GM18507 (cell line): ENCODE data around the gene GNLY.

Experiments
- DNase-seq: peaks from one replicate; pipeline ENCODE4 v3.0.0; 2011; ENCODE audit warnings: low read depth; ENCODE audit not compliant: insufficient read length; ENCODE audit errors: extremely low spot score
- FAIRE-seq: peaks from 2 replicates; lab custom pipeline; 2011; peaks lifted over from hg19 to GRCh38; lab: Jason Lieb, UNC

The GNLY gene

DNA sequence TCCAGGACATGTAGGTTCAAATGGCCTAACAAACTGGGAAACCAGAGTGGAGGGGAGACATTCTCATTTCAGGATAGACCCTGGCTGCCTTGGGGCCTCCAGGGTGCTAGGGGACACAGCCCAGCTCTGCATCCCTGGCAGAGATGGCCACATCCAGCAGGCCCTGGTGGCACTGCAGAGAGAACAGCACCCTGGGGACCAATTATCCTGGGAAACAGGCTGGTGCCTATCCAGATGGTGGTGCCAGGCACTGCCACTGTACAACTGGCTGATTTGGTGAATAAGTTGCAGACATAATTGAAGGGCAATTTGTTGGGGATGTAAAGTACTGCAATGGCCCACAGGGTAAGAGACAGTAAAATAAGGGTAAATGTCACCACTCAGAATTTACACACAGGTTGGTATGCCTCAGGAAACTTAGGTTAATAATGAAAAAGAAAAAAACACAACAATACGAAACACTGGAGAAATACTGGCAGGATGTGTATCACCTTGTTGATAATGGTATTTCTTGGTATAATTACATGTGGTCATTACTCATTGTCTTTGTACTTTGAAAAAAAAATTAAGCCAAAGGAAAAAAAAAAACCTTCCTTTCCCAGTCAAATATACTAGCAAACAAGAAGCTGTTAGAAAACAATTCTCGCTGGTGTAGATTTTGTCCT lies 13.3 kb upstream of the GNLY start:
- DNase-seq (no peak), FAIRE-seq (no peak)

DNA sequence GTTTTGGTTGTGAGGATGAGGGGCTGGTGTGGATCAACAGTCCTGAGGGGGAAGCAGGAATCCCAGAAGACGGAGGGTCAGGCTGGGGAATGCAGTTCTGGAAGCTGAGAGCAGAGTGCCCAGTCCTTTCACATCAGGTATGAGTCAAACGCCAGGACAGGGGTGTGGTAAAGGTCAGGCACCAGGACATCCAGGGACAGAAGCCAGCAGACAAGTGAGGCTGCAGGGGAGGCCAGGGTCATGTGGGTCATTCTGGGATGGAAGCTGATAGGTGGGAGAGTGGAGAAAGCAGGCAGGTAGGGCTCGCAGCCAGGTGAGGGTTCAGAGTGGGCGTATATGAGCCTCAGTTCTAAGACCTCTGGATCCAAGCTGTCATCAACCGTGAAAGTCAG lies 12.8 kb upstream of the GNLY start:
- DNase-seq (no peak), FAIRE-seq (no peak)

DNA sequence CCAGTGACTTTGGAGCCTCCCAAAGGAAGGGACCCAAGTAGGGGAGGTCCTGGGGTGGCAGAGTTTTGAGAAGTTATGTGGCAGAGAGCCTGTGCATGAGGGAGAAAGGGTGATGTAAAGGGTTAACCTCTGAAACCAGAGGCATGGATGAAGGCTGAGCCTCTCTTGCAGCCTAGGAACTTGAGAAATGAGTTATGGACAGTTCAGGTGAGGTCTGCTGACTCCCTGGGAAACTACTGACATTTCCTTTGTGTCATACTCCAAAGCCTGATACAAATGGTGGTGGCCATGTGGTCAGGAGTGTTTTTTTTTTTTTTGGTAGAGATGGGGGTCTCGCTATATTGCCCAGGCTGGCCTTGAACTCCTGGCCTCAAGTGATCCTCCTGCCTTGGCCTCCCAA lies 12.4 kb upstream of the GNLY start:
- no peak for FAIRE-seq

DNA sequence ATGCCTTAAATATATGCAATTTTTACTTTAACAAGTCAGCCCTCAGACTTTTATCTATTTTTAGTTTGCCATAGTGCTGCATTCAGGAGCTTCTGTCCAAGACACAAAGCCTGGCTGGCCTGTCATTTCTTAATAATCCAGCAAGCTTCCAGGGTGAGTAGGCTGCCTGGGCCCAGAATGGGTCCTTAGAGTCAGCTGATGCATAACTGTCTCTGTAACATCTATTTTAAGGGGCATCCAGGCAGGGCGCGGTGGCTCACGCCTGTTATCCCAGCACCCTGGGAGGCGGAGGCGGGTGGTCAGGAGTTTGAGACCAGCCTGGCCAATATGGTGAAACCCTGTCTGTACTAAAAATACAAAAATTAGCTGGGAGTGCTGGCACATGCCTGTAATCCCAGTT lies 11.8 kb upstream of the GNLY start:
- no peak for DNase-seq
- no peak for FAIRE-seq

More for the DNA sequence above, 12.4 kb upstream of the GNLY start:
- DNase-seq = no peak

DNA sequence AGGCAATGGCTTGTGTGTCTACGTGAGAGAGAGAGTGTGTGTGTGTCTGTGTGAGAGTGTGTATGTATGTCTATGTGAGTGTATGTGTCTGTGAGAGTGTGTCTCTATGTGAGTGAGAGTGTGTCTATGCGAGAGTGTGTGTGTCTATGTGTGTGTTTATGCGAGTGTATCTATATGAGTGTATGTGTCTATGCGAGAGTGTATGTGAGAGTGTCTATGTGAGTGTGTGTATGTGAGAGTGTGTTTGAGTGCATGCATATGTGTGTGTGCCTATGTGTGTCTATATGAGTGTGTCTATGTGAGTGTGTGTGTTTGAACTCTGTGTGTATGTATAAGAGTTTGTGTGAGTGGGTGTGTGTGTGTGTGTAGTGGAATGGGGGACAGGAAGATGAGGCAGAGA lies 9.8 kb upstream of the GNLY start:
- FAIRE-seq (no peak), DNase-seq (no peak)

DNA sequence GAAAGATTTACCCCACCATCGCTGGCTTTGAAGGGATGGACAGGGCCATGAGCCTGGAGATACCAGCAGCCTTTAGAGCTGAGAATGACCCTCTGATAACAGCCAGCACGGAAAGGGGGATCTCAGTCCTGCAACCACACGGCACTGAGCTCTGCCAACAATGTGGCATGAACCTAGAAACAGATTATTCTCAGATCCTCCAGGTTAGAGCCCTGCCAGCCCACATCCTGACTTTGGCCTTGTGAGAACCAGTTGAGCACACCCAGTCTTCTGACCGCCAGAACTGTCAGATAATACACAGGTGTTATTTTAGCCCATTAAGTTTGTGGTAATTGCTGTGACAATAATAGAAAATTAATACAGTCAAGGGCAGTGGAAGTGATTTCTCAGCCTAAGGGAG lies 9.4 kb upstream of the GNLY start:
- DNase-seq (no peak), FAIRE-seq (no peak)

DNA sequence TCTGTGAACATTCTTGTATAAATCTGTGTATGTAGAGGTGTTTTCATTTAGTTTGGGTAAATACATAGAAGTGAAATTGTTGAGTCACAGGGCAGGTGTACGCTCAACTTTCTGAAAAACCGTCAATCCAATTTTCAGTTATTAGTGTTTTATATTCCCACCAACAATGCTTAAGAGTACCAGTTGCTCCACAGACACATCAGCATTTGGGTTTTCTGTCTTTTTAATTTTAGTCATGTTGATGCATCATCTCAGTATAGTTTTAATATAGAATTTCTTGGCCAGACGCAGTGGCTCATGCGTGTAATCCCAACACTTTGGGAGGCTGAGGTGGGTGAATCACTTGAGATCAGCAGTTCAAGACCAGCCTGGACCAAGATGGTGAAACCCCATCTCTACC lies 3.2 kb upstream of the GNLY start:
- DNase-seq (no peak), FAIRE-seq (no peak)

DNA sequence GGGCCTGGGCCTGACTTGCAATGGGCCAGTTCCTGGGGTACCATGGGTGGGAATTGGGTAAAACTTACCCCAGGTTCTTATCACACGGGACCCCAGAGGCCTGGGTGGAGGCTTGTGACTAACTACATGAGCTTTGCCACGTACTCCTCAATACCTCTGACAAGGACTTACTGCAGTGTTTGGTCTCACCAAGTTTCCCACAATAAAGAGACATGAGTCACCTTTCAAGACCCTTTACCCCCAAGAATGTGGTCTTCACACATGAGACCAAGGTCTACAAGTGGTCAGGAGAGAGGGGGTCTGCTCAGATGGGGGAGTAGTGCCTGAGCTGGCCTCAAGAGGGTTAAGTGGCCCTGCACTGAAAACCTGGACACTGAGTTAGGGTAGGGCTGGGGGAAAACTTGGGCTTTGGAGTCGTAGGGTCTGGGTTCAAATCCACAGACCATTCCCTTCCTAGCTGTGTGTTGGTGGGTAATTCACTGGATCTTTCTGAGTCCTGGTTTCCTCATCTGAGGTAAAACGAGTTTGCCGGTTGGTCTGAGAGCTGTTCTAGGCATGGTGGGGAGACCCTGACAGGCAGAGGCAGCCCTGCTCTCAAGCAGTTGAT lies 2.0 kb upstream of the GNLY start:
- DNase-seq (no peak), FAIRE-seq (no peak)

DNA sequence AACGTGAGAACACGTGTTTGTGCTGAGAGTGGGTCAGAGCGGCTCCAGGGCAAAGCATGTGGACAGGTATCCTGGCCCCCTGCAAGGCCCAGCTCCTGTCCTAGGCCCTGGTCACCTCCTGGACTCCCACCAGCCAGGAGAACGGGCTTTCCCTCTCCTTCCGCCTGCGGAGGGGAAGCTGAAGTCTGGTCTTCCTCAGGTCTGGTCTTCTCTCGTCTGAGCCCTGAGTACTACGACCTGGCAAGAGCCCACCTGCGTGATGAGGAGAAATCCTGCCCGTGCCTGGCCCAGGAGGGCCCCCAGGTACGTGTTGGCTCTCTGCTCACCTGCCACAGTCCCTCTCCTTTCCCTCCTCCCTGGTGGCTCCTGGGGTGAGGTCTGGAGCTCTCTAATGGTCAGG lies 963 bp downstream of the GNLY start:
- FAIRE-seq (no peak), DNase-seq (no peak)

DNA sequence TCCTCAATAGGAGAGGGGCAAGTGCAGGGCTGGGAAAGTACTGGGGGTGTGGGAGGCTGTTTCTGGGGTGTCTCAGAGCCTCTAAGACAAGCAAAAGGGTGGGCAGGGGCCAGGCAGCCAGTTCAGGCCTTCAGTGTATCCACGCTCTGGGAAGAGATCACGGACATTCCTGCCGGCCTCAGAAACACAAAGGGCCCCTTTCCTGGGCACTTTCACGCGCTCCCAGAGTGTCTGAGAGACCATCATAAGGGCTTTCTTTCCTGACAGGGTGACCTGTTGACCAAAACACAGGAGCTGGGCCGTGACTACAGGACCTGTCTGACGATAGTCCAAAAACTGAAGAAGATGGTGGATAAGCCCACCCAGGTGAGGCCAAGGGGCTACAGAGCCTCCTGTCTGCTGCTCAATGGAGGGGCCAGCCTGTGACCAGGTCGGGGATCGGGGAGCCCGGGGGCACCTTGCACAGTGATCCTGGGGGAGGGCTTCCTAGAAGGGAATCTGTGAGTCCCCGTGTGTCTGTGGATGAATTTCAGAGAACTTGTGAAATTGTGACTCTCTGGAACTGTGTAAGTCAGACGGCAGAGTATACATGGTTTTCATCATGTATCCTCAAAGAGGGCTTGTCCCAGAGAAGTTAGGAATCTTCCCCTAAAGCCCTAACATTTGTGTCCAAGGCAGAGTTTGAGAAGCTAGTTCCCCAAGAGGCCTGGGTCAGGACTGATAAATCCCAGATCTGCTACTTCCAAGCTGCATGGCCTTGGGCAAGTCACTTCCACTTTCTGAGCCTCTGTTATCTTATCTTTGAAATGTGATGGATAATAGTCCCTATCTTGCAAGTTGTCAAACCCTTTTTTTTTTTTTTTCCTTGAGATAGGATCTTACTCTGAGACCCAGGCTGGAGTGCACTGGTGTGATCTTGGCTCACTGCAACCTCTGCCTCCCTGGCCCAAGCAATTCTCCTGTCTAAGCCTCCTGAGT lies 1.8 kb downstream of the GNLY start:
- FAIRE-seq = no peak
- no peak for DNase-seq

DNA sequence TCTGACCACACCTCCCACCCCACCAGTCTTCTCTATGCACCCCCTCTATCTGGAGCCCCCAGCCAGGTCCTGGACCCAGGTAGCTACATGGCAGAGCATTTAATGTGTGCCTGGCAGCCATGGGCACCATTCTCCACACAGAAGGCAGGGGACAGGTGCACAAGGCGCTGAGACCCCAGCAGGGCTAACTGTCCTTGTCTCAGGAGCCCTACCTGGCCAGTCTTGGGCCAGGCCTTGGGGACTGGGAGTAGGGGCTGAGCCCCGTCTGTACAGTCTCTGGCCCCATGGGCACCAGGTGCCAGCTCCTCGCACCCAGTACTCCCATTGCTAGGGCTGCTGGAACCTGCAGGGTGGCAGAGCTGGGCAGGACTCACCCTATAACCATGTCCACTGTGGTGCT lies 2.9 kb downstream of the GNLY start:
- FAIRE-seq (no peak), DNase-seq (no peak)

DNA sequence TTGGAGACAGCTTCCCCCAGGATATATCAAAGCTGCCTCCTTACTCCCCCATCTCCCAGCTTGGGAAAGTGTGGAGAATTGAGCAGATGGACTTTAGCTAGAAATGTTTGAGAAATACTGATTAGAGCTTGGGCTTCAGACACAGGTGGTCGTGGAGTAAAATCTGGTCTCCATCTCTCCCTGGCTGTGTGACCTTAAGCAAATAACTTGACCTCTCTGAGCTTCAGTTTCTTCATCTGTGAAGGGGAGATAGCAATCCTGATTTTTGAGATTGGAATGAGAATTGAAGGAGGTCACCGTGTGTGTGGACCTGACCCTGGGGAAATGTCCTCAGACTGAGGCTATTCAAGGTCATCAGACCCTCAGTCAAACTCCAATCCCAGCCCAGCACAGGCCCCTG lies 3.6 kb downstream of the GNLY start:
- FAIRE-seq (no peak), DNase-seq (no peak)

DNA sequence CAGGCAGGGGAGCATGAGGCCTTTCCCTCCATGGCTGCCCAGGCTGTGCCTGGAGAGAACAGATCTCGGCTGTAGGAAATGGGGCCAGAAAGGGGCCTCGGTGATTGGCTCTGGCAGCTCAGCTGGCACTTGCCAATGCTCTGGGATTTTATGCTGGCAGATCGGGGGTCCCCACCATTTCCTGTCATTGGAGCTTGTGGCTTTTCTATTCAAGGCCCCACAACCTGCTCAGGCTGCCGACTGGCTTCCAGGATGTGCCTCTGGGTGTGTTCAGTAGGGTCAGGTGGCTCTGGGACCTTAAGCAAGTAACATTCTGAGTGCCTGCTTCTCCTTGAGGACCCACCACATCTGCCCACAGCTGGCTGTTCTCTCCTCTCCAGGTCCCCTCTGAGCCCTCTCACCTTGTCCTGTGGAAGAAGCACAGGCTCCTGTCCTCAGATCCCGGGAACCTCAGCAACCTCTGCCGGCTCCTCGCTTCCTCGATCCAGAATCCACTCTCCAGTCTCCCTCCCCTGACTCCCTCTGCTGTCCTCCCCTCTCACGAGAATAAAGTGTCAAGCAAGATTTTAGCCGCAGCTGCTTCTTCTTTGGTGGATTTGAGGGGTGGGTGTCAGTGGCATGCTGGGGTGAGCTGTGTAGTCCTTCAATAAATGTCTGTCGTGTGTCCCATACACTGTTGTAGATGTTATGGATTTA lies 4.2 kb downstream of the GNLY start:
- FAIRE-seq (no peak), DNase-seq (no peak)

DNA sequence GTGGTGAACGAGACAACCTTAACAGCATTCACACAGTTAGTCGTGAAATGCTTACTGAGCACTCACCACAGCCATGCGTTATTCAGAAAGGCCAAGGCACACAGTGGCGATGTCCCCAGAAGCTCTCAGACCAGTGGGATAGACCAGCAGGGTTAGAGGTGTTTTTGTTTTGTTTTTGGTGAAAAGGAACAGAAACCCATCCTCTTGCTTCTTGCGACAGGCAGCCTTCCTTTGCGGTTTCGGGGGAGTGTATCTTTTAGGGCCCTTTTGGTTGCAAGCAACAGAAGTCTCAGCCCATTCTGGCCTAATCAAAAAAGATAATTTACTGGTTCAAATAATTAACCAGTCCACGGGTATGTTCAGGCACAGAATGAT lies 4.7 kb downstream of the GNLY start:
- DNase-seq = no peak
- FAIRE-seq = no peak

DNA sequence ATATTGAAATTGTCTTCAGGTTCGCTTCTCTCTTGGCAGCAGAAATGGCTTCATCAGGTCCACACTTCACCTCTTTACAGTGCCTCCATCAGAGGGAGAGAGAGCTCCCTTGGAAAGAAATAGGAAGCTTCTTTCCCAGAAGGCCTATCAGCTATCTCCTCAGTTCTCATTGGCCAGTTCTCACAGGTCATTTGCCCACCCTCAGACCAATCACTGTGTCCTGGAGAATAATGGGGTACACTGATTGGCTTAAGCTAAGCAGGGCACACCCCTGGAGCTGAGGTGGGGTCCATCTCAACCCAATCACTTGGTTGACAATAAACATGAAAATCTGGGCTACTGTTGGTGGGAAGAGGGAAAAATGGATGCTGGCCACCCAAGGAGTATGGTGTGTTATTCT lies 5.2 kb downstream of the GNLY start:
- FAIRE-seq (no peak), DNase-seq (no peak)

DNA sequence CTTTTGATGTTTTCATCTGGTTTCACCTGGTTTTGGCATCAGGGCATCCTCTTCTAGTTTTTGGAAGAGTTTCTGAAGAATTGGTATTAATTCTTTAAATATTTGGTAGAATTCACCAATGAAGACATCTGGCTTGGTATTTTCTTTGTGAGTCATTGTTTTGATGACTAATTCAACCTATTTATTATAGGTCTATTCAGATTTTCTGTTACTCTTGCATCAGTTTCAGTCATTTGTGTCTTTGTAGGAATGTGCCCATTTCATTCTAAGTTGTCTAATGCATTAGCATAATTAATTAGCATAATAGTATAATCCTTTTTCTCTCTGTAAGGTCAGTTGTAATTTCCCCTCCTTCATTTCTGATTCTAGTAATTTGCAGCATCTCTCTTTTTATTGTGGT lies 8.0 kb downstream of the GNLY start:
- DNase-seq (no peak), FAIRE-seq (no peak)

DNA sequence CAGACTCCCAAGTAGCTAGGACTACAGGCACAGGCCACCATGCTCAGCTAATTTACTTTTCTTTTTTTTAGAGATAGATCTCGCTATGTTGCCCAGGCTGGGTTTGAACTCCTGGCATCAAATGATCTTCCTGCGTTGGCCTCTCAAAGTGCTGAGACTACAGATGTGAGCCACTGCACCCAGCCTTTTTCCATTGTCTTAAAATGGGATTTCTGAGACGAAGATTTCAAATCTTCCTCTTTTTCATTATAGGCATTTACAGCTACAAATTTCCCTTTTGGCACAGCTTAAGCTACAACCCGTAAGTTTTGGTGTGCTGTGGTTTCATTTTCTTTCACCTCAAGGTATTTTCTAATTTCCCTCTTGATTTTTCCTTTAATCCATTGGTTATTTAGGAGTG lies 8.6 kb downstream of the GNLY start:
- DNase-seq = no peak

DNA sequence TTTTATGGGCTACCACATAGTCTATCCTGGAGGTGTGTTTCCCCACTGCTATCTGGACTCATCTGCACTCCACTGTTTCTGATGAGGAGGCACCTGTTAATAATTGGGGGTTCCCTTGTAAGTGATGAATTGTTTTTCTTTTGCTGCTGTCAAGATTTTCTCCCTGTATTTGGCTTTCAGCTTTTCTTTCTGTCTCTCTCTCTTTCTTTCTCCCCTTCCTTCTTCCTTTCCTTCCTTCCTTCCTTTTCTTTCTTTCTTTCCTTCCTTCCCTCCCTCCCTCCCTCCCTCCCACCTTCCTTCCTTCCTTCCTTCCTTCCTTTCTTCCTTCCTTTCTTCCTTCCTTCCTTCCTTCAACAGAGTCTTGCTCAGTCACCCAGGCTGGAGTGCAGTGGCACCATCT lies 9.2 kb downstream of the GNLY start:
- FAIRE-seq (no peak), DNase-seq (no peak)

More for the DNA sequence above, 8.6 kb downstream of the GNLY start:
- FAIRE-seq = no peak

DNA sequence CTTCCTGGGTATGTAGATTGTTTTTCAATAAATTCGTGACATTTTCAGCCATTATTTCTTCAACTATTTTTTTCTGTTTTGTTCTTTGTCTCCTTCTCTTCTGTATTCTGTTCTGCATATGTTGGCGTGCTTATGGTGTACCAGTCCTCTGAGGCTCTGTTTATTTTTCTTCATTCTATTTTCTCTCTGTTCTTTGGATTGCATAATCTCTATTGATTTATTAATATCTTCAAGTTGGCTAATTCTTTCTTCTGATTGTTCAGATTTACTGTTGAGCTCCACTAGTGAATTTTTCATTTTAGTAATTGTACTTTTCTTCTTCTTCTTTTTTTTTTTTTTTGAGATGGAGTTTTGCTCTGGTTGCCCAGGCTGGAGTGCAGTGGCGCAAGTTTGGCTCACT lies 9.9 kb downstream of the GNLY start:
- FAIRE-seq (no peak), DNase-seq (no peak)
